GM12891 (cell line): ENCODE measurements around the gene GRIK1.

ENCODE experiments used
- POLR2A ChIP-seq: IDR thresholded peaks from 2 replicates; pipeline ENCODE4 v1.6.1; 2011; ENCODE audit warnings: low read depth, low read length, control low read depth
- POLR2AphosphoS5 ChIP-seq: IDR thresholded peaks from 2 replicates; pipeline ENCODE4 v1.6.1; 2011; ENCODE audit warnings: low read depth, low read length, control low read depth
- SPI1 ChIP-seq: IDR thresholded peaks from 2 replicates; pipeline ENCODE4 v1.6.1; 2011; ENCODE audit warnings: low read depth, low read length, control low read depth
- TAF1 ChIP-seq: IDR thresholded peaks from 2 replicates; pipeline ENCODE4 v1.6.1; 2011; ENCODE audit warnings: low read depth, low read length, control low read depth

DNA sequence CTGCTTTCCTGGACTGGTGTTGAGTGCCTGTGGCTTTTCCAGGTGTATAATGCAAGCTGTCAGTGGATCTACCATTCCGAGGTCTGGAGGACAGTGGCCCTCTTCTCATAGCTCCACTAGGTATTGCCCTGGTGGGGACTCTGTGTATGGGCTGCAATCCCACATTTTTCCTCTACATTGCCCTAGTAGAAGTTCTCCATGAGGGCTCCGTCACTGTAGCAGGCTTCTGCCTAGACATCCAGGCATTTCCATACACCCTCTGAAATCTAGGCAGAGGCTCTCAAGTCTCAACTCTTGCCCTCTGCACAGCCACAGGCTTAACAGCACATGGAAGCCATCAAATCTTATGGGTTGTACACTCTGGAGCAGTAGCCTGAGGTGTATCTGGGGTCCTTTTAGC, 107.6 kb downstream of the GRIK1 start:
- TF ChIP-seq POLR2AphosphoS5 (no peak), POLR2A (no peak), SPI1 (no peak), TAF1 (no peak)
